GM19455 (cell line): Measurements from ENCODE around the gene NGRN.
"Not testable (repeated sequence)": the region's sequence is repeated elsewhere in the genome, so short reads cannot be mapped to it uniquely, and the experiment has no call there.

Experiments
- ATAC-seq: cut with Tn5 transposase; IDR thresholded peaks from one replicate; pipeline ENCODE4 v1.9.1; 2021; ENCODE audit not compliant: unreplicated experiment

The NGRN gene

DNA sequence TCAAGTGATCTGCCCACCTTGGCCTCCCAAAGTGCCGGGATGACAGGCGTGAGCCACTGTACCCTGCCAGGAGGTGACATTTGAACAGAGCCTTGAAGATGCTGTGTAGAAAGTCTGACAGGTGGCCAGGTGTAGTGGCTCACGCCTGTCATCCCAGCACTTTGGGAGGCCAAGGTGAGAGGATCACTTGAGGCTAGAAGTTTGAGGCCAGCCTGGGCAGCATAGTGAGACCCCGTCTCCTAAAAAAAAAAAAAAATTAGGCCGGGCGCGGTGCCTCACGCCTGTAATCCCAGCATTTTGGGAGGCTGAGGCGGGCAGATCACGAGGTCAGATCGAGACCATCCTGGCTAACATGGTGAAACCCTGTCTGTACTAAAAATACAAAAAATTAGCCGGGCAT, 13.0 kb downstream of the NGRN start:
- ATAC-seq = not testable (repeated sequence)

DNA sequence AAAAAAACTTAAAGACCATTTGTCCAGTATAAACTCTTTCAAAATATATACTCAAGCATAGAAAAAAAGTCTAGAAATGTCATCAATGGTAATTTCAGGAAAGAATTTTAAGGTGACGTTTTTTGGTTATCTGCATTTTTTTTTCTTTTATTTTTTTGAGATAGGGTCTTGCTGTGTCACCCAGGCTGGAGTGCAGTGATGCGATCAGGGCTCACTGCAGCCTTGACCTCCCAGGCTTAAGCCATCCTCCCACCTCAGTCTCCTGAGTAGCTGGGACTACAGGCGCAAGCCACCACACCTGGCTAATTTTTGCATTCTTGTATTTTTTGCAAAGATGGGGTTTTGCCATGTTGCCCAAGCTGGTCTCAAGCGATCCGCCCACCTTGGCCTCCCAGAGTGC, 15.3 kb downstream of the NGRN start:
- ATAC-seq = not testable (repeated sequence)

DNA sequence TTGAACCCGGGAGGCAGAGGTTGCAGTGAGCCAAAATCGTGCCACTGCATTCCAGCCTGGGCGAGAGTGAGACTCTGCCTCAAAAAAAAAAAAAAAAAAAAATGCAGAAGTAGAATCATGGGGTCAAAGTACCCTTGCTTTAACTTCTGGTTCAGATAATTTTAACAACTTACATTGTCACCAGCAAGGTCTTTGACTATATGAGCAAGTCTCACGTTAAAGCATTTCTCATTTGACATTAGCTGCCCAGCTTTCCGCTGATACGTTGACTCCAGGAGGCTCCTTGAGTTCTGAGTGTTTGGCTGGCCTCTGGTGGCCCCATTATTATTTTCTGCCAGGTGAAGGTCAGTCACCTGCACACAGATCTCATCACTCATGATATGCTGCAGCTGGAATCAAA, 16.2 kb downstream of the NGRN start:
- ATAC-seq = not testable (repeated sequence)

DNA sequence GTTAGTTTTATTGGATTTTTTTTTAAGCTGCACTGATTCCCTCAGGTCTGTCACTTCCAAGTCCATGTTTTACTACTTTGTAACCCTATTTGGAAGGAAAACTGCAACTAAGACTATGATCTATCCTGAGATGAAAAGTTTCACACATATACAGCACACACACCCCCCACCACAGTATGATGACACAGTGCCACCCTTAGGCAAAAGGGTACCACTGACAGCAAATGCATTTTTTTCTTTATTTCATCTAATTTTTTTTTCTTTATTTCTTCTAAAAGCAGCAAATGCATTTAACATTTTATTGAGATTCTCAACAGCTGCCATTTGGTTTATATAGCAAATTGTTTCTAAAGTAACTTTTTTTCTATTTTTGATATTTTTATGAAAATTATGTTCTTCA, 21.2 kb downstream of the NGRN start:
- ATAC-seq = no peak

DNA sequence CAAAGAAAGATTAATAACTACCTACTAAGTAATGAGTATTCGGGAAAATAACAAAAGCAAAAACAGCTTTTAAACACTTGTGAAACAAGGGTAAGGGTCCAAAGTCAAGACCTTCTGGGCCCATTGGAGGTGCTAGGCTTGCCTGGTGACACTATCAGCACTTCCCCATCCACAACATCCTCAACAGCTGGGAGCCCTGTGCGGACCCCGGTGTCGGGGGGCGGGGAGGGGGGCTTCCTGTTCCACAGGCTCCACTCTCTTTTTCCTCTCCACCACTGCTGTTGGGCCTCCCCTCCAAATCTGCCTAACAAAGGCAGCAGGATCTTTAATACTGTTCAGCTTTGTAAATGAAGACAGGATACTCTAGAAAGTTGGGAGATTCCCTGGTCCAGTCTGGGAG, 21.6 kb downstream of the NGRN start:
- ATAC-seq = no peak

DNA sequence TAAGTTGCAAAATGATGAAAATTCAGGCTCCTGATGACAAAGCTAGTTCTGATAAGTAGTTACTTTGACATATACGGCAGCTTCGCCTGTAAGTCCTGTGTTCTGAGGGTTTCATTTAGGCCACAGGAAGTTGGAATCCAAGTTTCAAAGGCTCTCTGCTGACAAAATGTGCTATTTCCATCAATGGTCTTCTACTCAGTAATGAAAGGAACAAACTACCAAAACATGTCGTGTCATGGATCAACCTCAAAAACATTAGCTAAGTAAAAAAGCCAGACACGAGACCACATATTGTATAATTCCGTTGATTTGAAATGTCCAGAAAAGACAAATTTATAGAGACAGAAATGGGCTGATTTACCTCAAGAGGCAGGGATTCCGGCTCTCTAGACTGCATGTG, 22.5 kb downstream of the NGRN start:
- ATAC-seq = no peak

DNA sequence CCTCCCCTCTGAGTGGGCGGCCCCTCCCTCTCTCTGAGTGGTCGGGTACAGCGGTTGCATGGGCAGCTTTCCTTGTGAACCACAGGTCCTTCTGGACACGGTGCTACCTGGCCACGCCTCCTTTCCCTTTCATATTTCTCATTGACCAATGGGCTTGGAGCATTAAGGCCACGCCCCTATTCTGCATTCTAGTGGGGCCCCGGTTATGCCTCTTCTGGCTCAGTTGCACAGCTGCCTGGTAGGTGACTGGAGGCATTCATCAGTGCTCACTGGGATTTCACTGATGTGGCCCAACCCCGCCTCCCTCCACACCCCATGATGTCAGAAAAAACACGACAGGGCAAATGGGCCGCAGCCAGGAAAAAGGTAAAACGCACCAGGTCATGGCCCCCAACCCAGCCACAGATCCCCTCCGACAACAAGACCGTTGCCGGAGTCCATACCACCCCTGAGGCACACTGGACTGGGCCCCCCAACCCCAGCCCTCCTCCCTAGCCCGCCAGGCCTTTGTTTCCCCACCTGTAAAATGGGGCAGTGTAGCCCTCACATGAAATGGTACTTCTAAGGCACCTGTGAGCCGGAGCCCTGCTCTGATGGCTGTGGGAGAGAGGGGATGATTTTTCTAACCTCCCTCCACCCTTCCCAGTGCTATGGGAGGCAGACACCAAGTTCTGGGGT, 26.3 kb downstream of the NGRN start:
- ATAC-seq = no peak

DNA sequence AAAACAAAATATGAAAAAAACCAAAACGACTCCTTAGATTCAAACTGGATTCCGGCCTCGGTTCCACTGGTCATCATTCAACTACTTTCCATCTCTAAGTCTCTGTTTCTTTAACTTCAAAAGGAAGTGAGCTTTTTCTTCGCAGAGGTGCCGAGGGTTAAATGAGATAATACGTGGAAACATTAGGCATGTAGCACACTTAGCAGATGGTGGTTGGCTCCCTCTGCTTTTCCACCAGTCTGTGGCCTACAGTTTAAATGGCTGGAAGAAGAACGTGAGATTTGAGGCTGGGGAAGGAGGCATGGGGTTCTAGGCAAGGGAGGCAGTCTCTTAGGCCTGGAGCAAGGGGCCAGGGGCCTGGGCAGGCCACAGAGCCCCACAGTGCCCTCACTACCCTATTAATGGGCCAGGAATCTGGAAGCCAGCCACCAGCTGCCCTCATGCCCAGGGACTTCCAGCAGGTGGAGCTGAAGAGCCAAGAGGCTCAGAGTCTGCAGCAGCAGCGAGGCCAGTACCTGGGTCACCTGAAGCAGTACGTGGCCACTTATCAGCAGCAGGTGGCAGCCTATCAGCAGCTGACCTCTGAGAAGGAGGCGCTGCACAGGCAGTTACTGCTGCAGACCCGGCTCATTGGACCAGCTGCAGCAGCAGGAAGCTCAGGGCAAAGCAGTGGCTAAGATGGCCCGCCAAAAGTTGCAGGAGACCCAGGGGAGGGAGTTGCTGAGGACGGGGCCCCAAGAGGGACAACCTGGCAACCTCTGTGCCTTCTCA, 27.8 kb downstream of the NGRN start:
- ATAC-seq = not testable (repeated sequence)

DNA sequence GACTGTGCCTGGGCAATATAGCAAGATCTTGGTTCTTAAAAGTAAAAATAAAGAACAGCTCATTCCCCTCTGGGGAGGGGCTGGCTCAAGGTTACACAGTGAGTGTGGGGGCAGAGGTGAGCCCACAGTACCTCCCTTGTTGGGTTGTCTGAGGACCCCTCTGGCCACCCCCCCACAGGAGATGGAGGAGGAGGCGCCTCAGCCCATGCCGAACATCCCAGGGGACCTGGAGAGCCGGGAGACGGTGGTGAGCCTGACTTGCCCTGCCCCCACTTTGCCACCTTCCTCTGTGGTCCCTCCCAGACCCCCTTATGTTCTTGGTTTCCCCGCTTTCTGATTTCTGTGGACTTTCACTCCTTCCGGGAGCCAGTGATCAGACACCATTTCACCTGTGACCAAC, 28.7 kb downstream of the NGRN start:
- no peak for ATAC-seq

DNA sequence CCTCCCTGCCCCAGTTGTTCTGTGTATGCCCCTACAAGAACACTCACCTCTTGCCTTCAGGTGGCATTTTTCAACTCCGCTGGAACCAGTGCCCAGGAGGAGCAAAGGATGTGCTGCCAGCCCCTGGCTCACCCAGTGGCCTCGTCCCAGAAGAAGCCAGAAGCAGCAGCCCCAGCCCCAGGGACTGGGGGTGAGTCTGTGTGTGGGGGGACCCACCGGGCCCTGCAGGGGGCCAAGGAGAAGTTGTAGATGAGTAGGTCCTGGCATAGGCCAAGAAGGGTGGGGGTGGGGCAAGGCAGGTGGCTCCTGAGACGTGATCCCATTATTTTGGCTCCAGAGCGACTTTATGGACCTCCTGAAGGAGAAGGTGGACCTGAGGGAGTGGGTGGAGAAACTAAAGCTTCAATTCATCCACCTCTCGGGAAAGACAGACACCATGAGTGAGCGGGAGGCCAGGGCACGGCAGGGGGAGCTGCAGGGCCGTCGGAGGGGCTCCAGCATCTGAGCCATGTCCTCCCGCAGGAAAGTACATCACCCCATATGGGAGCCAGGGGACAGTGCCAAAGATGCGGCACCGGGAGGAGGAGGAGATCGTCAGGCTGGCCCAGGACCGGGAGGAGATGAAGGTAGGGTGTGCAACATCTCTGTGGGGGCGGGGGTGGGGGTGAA, 29.3 kb downstream of the NGRN start:
- ATAC-seq = no peak

DNA sequence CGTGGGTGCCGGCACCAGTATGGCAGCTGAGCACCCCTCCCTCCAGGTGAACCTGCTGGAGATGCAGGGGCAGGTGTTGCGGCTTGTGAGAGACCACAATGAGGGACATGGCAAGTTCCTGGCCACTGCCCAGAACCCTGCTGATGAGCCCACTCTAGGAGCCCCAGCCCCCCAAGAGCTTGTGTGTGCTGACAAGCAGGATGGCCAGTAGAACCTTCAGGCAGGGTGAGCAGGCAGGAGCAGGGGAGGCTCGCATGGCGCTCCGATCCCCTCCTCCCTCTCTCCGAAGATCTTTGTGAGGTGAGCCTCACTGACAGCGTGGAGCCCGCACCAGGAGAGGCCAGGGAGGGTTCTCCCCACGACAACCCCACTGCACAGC, 29.8 kb downstream of the NGRN start:
- no peak for ATAC-seq

DNA sequence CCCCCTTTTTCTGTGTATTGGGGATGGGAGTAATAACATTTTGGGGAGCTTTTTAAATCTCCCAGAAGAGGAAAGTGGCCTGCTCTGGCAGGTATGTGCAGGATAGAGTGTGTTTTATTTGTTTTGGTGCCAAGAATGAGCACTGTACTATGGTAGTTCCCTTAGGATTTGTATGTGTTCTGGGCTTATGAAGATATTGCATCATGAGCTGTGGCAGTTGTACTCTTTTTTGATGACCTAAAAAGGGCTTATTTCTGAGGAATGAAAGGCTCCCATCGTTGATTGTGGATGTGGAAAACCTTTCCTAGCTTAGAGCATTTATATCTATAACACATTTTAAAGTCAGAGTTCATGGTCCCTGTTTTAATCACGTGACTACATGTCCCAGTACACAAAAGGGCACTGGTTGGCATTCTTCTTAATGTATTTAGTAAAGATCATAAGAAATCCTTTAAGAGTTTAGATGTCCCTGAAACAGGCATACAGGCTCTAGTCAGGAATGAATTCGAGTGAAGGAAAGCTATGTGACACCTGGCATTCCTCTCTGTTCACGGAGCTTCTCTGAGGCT, 30.9 kb downstream of the NGRN start:
- not testable (repeated sequence) for ATAC-seq

DNA sequence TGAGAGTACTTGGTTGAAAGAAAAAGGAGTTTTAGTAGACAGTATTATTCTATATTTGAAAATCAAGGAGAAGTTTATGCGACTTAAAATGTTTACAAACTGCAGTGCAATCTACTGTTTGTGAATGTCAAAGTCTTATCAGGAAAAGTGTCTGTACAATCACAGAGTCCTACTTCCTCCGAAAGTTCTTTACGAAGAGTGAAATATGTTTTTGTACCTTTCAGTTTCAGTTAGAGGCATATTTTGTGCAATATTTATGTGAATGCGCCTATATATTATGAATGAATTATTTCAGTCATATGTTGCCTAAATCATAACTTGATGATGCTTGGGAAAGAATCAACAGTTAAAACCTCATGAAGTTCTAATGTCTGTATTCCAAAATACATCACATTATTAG, 31.5 kb downstream of the NGRN start:
- no peak for ATAC-seq

DNA sequence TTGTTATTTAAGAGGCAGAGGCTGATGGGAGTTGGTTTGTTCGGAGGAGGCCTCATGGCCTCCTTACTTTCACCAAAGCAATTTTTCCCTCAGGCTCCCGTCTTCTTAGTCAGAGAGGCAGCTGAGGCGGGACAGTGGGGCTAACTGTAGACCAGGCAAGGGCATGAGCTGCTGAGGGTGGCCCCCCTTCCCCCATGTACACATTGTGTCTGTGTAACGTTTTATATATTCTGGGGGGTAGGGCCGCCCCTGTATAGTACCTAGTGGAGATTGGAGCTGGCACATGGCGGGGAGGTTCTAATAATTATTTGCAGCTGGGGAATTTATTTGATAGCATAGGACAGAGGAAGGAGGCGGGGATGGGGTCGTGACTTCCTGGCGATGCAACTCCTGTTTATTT, 35.1 kb downstream of the NGRN start:
- no peak for ATAC-seq

DNA sequence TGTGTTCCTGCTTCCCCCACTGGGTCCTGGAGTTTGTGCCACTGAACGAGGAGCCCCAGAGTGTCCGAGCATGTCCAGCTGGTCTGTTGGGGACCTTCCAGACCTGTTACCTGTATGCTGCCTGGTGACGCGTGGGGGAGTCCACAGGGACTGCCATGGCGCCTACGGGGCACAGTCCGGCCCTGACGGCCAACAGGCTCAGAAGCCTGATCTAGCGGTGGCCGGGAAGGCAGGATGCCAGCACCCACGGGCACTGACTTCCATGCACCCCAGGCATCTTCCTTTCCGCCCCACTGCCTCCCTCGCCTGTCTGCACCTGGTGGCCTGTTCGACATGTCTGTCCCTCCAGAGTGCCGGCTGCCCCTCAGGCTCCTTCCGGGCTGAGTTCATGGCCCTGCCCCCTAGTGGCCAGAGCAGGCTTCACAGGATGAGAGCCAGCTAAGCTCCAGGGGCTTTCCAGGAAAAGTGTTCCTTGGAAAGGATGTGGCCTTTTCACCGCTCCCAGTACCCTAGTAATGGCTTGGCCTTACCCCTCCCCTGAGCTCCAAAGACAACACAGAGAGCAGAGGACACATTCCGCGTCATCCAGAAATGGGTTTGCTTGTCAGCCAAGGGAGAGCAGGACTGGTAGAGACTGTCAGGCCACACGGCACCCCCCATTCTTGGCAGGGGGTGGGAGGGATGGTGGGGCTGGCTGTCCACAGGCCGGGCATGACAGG, 35.7 kb downstream of the NGRN start:
- ATAC-seq = no peak

DNA sequence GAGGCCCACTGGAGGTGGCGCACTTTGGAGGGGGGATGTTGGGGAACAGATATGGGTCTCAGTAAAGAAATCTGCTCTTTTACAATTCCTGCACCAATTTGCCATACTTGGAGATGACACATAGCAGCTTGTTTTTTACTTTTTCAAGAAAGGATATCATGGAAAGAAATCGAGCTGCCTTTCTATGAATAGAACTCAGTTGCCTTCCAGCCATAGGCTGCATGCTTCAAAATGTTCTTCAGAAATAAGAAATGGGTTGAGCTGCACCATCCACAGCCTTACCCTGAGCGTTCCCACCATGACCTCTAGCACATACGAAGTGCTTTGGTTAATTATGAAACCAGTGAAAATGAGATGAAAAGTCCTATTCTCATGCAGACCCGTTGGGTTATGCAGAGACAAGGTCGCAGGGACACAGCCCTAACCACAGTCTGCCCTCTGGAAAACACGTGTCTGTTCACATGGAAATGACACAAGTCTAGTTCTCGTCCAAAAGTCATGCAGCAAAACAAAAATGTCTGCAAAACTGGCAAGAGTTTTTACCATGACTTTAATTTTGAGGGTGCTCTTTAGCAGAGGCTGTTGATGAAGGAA, 36.3 kb downstream of the NGRN start:
- no peak for ATAC-seq

DNA sequence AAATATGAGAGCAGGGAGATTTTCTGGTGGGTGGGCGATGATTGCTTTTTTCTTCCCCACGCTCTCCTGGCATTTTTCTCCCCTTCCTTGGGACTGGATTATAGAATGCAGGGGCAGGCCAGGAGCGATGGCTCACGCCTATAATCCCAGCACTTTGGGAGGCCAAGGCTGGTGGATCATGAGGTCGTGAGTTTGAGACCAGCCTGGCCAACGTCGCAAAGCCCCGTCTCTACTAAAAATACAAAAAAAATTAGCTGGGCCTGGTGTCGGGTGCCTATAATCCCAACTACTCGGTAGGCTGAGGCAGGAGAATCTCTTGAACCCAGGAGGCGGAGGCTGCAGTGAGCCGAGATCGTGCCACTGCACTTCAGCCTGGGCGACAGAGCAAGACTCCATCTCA, 39.9 kb downstream of the NGRN start:
- not testable (repeated sequence) for ATAC-seq

DNA sequence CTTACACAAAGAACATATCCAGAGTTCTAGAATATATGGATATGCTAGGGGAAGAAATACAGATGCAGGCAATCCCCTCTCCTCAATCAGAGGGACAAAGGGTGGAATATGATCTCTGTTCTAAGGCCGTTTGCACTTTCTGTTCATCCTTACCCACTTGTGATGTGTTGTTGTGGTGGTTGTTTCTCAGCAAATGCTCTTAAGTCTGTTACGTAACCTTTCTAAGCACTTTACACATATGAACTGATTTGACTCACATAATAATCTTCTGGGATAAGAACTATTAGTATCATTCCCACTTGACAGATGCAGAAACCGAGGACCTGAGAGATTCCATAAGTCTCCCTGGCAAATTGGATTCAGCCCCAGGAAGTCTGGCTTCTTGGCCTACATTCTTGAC, 40.5 kb downstream of the NGRN start:
- no peak for ATAC-seq

DNA sequence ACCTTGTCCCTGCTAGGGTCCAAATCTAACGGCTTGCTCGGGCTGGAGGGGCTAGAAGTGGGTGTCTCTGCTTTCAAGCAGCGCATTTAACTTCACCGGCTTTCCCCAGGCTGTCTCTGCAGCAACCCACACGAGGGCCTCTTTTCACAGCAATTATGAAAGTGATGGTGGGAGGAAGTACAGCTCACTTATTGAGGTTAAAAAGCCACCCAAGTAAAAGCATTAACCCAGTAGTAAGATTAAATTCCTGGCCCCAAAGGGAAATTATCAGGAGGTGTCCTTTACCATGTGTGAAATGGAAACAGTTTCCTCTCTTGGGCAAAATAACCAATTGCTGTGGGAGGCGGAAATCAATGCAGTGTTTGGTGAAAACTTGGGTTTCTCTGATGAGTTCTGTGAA, 41.1 kb downstream of the NGRN start:
- no peak for ATAC-seq

DNA sequence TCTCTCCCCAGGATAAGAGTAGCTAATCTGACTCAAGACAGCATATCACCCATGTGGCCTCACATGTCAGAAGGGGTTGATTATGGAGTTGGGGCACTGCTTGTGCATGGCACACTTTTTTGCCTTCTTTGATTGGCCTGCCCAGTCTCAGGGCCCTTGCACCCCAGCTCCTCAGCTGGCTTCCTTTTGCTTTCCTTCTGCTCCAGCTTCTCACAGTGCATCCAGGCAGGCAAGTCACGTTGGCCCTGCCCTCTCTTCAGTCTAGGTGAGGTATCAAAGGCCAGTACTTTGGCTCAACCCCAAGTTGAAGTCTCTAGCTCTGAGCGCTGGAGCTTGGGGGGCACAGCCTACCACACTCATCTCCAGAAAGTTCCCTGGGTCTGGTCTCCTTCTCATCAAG, 42.2 kb downstream of the NGRN start:
- no peak for ATAC-seq

DNA sequence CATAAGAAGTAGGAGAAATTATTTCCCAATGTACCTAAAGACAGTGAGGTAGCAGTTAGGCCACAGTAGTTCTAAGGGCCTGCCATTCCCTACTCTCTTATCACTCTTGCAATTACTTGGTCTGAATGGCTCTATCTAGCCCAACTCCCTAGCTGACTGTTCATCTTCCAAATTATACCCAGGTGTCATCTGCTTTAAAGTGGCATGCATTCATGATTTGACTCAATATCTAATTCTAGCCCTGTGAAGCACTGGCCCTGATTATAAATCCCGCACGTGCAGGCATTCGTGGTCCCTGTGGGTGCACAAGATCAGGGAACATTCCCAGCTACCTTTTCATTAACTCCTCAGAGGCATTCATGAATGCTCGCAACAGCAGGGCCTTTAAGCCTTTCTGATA, 43.5 kb downstream of the NGRN start:
- no peak for ATAC-seq
